Sigmoid colon (tissue), 4 donors: ENCODE data around the gene SCUBE1.

ENCODE experiments used
- EP300 ChIP-seq, 4 donors: sonication (generic); formaldehyde crosslinking; IDR thresholded peaks; one replicate each; pipeline ENCODE4 v1.6.1; 2017; ENCODE audit warnings: antibody characterized with exemption in 4 of 4
- POLR2A ChIP-seq, 2 donors: fragments of 450-650 bp; IDR thresholded peaks; one replicate each; pipeline ENCODE4 v1.6.1; 2016; ENCODE audit warnings: antibody characterized with exemption in 2 of 2, mild to moderate bottlenecking in 2 of 2, moderate library complexity in 2 of 2
- POLR2AphosphoS5 ChIP-seq, 4 donors: sonication (generic); formaldehyde crosslinking; IDR thresholded peaks; one replicate each; pipeline ENCODE4 v1.6.1; 2017; ENCODE audit warnings: antibody characterized with exemption in 4 of 4
- TF ChIP-seq, protein P1 (sequence below), 4 experiments: fragments of 450-650 bp in 3 of 4; fragments of 200-600 bp in 1 of 4; IDR thresholded peaks; one replicate each; pipeline ENCODE4 v1.5.1; 2016 to 2019; ENCODE audit warnings: antibody characterized with exemption in 4 of 4, mild to moderate bottlenecking in 3 of 4, moderate library complexity in 2 of 4

DNA sequence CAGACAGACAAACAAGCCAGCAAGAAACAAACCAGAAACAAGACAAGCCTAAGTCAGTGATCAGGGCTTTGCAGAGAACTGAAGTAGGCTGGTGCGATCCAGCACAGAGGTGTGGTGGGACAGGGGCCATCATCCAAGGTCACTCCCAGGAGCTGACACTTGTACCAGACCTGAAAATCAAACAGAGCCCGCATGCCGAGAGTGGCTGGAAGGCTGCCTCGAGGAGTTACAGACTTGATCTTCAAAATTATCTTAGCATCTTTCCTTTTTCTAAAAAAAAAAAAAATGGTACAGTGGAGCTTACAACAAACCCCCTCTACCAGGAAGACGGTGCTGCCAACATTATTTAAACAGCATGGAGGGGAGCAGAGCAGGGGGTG lies 8.8 kb upstream of the SCUBE1 start:
- TF ChIP-seq POLR2A (IDR thresholded peaks at IDR 0.05) (no peak), EP300 (IDR thresholded peaks at IDR 0.05) (no peak), POLR2AphosphoS5 (IDR thresholded peaks at IDR 0.05) (no peak)
- TF ChIP-seq, protein P1, sequence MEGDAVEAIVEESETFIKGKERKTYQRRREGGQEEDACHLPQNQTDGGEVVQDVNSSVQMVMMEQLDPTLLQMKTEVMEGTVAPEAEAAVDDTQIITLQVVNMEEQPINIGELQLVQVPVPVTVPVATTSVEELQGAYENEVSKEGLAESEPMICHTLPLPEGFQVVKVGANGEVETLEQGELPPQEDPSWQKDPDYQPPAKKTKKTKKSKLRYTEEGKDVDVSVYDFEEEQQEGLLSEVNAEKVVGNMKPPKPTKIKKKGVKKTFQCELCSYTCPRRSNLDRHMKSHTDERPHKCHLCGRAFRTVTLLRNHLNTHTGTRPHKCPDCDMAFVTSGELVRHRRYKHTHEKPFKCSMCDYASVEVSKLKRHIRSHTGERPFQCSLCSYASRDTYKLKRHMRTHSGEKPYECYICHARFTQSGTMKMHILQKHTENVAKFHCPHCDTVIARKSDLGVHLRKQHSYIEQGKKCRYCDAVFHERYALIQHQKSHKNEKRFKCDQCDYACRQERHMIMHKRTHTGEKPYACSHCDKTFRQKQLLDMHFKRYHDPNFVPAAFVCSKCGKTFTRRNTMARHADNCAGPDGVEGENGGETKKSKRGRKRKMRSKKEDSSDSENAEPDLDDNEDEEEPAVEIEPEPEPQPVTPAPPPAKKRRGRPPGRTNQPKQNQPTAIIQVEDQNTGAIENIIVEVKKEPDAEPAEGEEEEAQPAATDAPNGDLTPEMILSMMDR (IDR thresholded peaks at IDR 0.05), result no peak
